Neural progenitor cell (in vitro differentiated cells): ENCODE measurements around the gene MED4. TPM values are rescaled to one million over a fixed set of nuclear protein-coding genes. Genes with fewer than 3 reads are reported as not detected.

ENCODE experiments used
- DNase-seq: peaks from one replicate; pipeline ENCODE4 v3.0.0-alpha.2; 2016; ENCODE audit warnings: low spot score
- H2AFZ ChIP-seq: fragments of 200-600 bp; sonication (generic); replicated peaks from 2 replicates; pipeline ENCODE4 v1.6.1; 2016; ENCODE audit warnings: antibody characterized with exemption
- H3F3A ChIP-seq: fragments of 200-600 bp; sonication (generic); 2 replicates; pipeline ENCODE4 v1.6.1; 2016; ENCODE audit warnings: antibody characterized with exemption, low read depth
- H3K27ac ChIP-seq: fragments of 200-600 bp; sonication (generic); 2 replicates; pipeline ENCODE4 v1.5.1; 2016; ENCODE audit warnings: mild to moderate bottlenecking
- H3K27me3 ChIP-seq: fragments of 200-600 bp; sonication (generic); 2 replicates; pipeline ENCODE4 v1.6.1; 2016; ENCODE audit warnings: mild to moderate bottlenecking, moderate library complexity
- H3K36me3 ChIP-seq: fragments of 200-600 bp; sonication (generic); 2 replicates; pipeline ENCODE4 v1.5.1; 2016
- H3K4me1 ChIP-seq: fragments of 200-600 bp; sonication (generic); 2 replicates; pipeline ENCODE4 v1.6.1; 2016; ENCODE audit warnings: mixed run types
- H3K4me2 ChIP-seq: fragments of 200-600 bp; sonication (generic); 2 replicates; pipeline ENCODE4 v1.6.1; 2016
- H3K4me3 ChIP-seq: fragments of 200-600 bp; sonication (generic); 2 replicates; pipeline ENCODE4 v1.5.1; 2016
- H3K79me2 ChIP-seq: fragments of 200-600 bp; sonication (generic); 2 replicates; pipeline ENCODE4 v1.6.1; 2016; ENCODE audit warnings: low read depth
- H3K9ac ChIP-seq: fragments of 200-600 bp; sonication (generic); 2 replicates; pipeline ENCODE4 v1.6.1; 2016
- H3K9me3 ChIP-seq: fragments of 200-600 bp; sonication (generic); 2 replicates; pipeline ENCODE4 v1.5.1; 2016; ENCODE audit warnings: low read depth
- H4K20me1 ChIP-seq: fragments of 200-600 bp; sonication (generic); 2 replicates; pipeline ENCODE4 v1.6.1; 2016; ENCODE audit warnings: low read depth
- H3K27ac Mint-ChIP-seq: 3 replicates; pipeline ENCODE4 v1.8.0; 2021; ENCODE audit warnings: mixed read lengths
- H3K27me3 Mint-ChIP-seq: 2 replicates; pipeline ENCODE4 v1.8.0; 2022; ENCODE audit warnings: low read depth, mild to moderate bottlenecking, inconsistent platforms, moderate library complexity, mixed read lengths; ENCODE audit not compliant: insufficient read depth
- H3K36me3 Mint-ChIP-seq: 3 replicates; pipeline ENCODE4 v1.8.0; 2021; ENCODE audit warnings: mixed read lengths
- H3K4me1 Mint-ChIP-seq: 3 replicates; pipeline ENCODE4 v1.8.0; 2021; ENCODE audit warnings: mixed read lengths
- H3K4me3 Mint-ChIP-seq: 3 replicates; pipeline ENCODE4 v1.8.0; 2021; ENCODE audit warnings: mild to moderate bottlenecking, moderate library complexity, mixed read lengths
- H3K9me3 Mint-ChIP-seq: 3 replicates; pipeline ENCODE4 v1.8.0; 2020; ENCODE audit warnings: mixed read lengths
- CTCF ChIP-seq: fragments of 200-600 bp; sonication (generic); IDR thresholded peaks from 2 replicates; pipeline ENCODE4 v1.5.1; 2017; ENCODE audit warnings: antibody characterized with exemption, mild to moderate bottlenecking
- EZH2 ChIP-seq: fragments of 200-600 bp; sonication (generic); IDR thresholded peaks from 2 replicates; pipeline ENCODE4 v1.6.1; 2017; ENCODE audit warnings: antibody characterized with exemption, mild to moderate bottlenecking, moderate library complexity
- EZH2phosphoT487 ChIP-seq: fragments of 200-600 bp; sonication (generic); IDR thresholded peaks from 2 replicates; pipeline ENCODE4 v1.6.1; 2017; ENCODE audit warnings: antibody characterized with exemption
- total RNA-seq: library from RNA; depleted of rRNA; stranded (reverse); fragments of >200 nt; gene quantifications from 2 replicates; pipeline ENCODE4 v1.2.3, GENCODE V29; 2015; ENCODE audit warnings: low replicate concordance

Gene MED4
- total RNA-seq, 1 donor from 2014 or later, result 65.9 TPM

GRCh38 chr13:48132961-48133360, 38.1 kb upstream of the MED4 start:
- no peaks in the 10 kb centered on the region for H3F3A ChIP-seq

GRCh38 chr13:48131533-48131932, 36.6 kb upstream of the MED4 start:
- Histone ChIP-seq H3K4me1 (peaks cover 10% of the 10 kb centered on the region), H3K79me2 (no peaks in the 10 kb centered on the region), H3K4me2 (no peak overlapping the region), H3K4me3 (no peak overlapping the region), H4K20me1 (no peaks in the 10 kb centered on the region), H3F3A (peaks cover 12% of the 10 kb centered on the region), H3K36me3 (no peaks in the 10 kb centered on the region), H3K27me3 (peaks cover 6% of the 10 kb centered on the region), H3K9me3 (no peaks in the 10 kb centered on the region), H3K9ac (no peak overlapping the region), H2AFZ (no peak overlapping the region), H3K27ac (no peak overlapping the region)
- peaks cover 24% of the 10 kb centered on the region for H3K4me1 Mint-ChIP-seq
- TF ChIP-seq EZH2 (no peak), EZH2phosphoT487 (no peak), CTCF (no peak)
- no peaks in the 10 kb centered on the region for H3K9me3 Mint-ChIP-seq
- no peaks in the 10 kb centered on the region for H3K36me3 Mint-ChIP-seq
- H3K27me3 Mint-ChIP-seq, result peaks cover 2% of the 10 kb centered on the region
- no peak overlapping the region for H3K27ac Mint-ChIP-seq
- no peak overlapping the region for H3K4me3 Mint-ChIP-seq
- DNase-seq, result no peak

More at GRCh38 chr13:48132961-48133360, 38.1 kb upstream of the MED4 start:
- Histone ChIP-seq H3K4me1 (peaks cover 6% of the 10 kb centered on the region), H3K4me3 (no peak overlapping the region), H3K36me3 (no peaks in the 10 kb centered on the region), H3K27ac (no peak overlapping the region), H3K4me2 (no peak overlapping the region), H3K9ac (no peak overlapping the region), H2AFZ (no peak overlapping the region), H3K27me3 (peaks cover 6% of the 10 kb centered on the region), H3K79me2 (no peaks in the 10 kb centered on the region), H4K20me1 (no peaks in the 10 kb centered on the region), H3K9me3 (no peaks in the 10 kb centered on the region)
- Mint-ChIP-seq H3K4me3 (no peak overlapping the region), H3K27ac (no peak overlapping the region), H3K27me3 (peaks cover 2% of the 10 kb centered on the region), H3K9me3 (no peaks in the 10 kb centered on the region), H3K36me3 (no peaks in the 10 kb centered on the region), H3K4me1 (peaks cover 11% of the 10 kb centered on the region)
- no peak for TF ChIP-seq CTCF
- TF ChIP-seq EZH2phosphoT487, result no peak
- TF ChIP-seq EZH2, result no peak
- no peak for DNase-seq

- Histone ChIP-seq H2AFZ (peak overlapping the region; percentile 77), H3K9ac (no peak overlapping the region), H3F3A (peaks cover 13% of the 10 kb centered on the region), H3K9me3 (no peaks in the 10 kb centered on the region), H3K27ac (no peak overlapping the region), H3K4me1 (peaks cover 10% of the 10 kb centered on the region), H3K4me3 (no peak overlapping the region), H3K4me2 (peak overlapping the region; percentile 24), H3K36me3 (no peaks in the 10 kb centered on the region), H4K20me1 (no peaks in the 10 kb centered on the region), H3K79me2 (no peaks in the 10 kb centered on the region), H3K27me3 (peaks cover 6% of the 10 kb centered on the region)
- Mint-ChIP-seq H3K27ac (peak overlapping the region; percentile 1), H3K4me3 (no peak overlapping the region), H3K4me1 (peaks cover 34% of the 10 kb centered on the region), H3K27me3 (peaks cover 2% of the 10 kb centered on the region), H3K9me3 (no peaks in the 10 kb centered on the region), H3K36me3 (no peaks in the 10 kb centered on the region)
- TF ChIP-seq CTCF (peak; percentile 86), EZH2phosphoT487 (no peak)
- DNase-seq, result peak; percentile 71
Measured at GRCh38 chr13:48126944-48127830, 32.3 kb upstream of the MED4 start.
